ENCODE data around the gene CHST7. TPM values are rescaled to one million over a fixed set of nuclear protein-coding genes. Genes with fewer than 3 reads are reported as not detected.

CHST7 gene
- total and polyA plus RNA-seq, 2 of the 8 experiments (the other 6 are each of a cell fraction or from before 2014, with no cell fraction given) = 7.9 to 14.1 TPM

DNA sequence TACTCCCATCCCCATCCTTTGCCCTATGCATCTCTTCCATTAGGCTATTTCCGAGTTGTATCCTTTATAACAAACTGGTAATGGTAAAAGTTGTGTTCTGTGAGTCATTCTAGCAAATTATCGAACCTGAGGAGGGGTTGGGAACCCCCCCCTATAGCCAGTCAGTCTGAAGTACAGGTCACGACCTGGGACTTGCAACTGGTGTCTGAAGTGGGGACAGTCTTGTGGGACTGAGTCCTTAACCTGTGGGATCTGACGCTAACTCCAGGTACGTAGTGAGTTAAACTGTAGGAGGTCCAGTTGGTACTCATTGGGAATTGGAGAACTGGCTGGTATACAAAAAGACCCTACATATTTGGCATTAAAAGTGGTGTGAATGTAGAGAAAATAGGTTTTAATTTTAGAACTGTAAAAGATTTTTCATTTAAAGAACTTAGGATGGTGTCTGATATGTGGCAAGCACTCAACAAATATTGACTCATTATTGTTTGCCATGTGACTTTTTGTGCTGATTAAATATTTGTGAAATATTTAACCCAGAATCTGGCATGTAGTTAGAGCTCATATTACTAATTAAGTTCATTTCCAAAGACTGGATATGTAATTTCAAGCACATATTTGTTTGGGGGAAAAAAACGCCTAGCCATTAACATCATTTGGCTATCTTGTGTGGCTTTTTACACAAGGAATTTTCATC lies 50.7 kb downstream of the CHST7 start (continued):
- TF ChIP-seq SRF (IDR thresholded peaks at IDR 0.05; ENCODE audit: low read depth, low read length) = no peak
- no peak for TF ChIP-seq PHF8 (conservative IDR thresholded peaks at IDR 0.05; ENCODE audit: low read depth, low read length)
- TF ChIP-seq BCL11A (IDR thresholded peaks at IDR 0.05; ENCODE audit: low read depth in 2 of 2, low read length in 2 of 2) = no peak
- TF ChIP-seq HDAC2 (IDR thresholded peaks at IDR 0.05; ENCODE audit: borderline replicate concordance in 1 of 2, low read depth in 2 of 2, low read length in 2 of 2) = no peak
- no peak for TF ChIP-seq SP2 (IDR thresholded peaks at IDR 0.05; ENCODE audit: low read length)
- no peak for TF ChIP-seq POLR2A (IDR thresholded peaks at IDR 0.05; ENCODE audit: control extremely low read depth in 1 of 2, low read depth in 2 of 2, low read length in 2 of 2)
- no peak for TF ChIP-seq BRCA1 (IDR thresholded peaks at IDR 0.05; ENCODE audit: low read depth, low read length)

Measured in H1 (cell line).